IMR-90 (cell line): ENCODE data around the gene RNF225. TPM values are rescaled to one million over a fixed set of nuclear protein-coding genes. Genes with fewer than 3 reads are reported as not detected.

ENCODE experiments used
- ATAC-seq: fragments of 200-7000 bp; cut with Tn5 transposase; 2 replicates; pipeline ENCODE4 v1.9.1; 2020; ENCODE audit warnings: low read depth, mild to moderate bottlenecking, moderate library complexity
- BruUV-seq: library from RNA; stranded (reverse); fragments of 400-500 nt; replicated peaks from 2 replicates; lab custom pipeline; 2021; lab: Mats Ljungman, UMichigan
- CTCF ChIA-PET: fragments of 300-600 bp; formaldehyde crosslinking; extraction: SDS; loops from one replicate; lab custom pipeline; 2021; ENCODE audit warnings: antibody characterized with exemption; lab: Yijun Ruan, JAX
- POLR2A ChIA-PET: fragments of 300-600 bp; sonication (Branson Sonifier 250); formaldehyde crosslinking; loops from one replicate; lab custom pipeline; 2022; ENCODE audit warnings: antibody characterized with exemption; ENCODE audit not compliant: unreplicated experiment; lab: Charles Lee
- DNase-seq: peaks from one replicate; pipeline ENCODE4 v3.0.0; 2013
- H2AFZ ChIP-seq: replicated peaks from 2 replicates; pipeline ENCODE3; 2013; ENCODE audit warnings: low read length, mild to moderate bottlenecking; ENCODE audit not compliant: poor library complexity
- H2AK5ac ChIP-seq: 2 replicates; pipeline ENCODE4 v1.6.1; 2013; ENCODE audit warnings: low read depth, low read length, inconsistent platforms
- H2AK9ac ChIP-seq: replicated peaks from 2 replicates; pipeline ENCODE3; 2013; ENCODE audit warnings: mild to moderate bottlenecking, low read depth, low read length, moderate library complexity; ENCODE audit not compliant: poor library complexity
- H2BK120ac ChIP-seq: 2 replicates; pipeline ENCODE4 v1.6.1; 2013; ENCODE audit warnings: low read depth, low read length, inconsistent platforms
- H2BK15ac ChIP-seq: 3 replicates; pipeline ENCODE4 v1.6.1; 2013; ENCODE audit warnings: low read depth, low read length, inconsistent platforms
- H2BK20ac ChIP-seq: 2 replicates; pipeline ENCODE4 v1.6.1; 2013; ENCODE audit warnings: low read depth, mild to moderate bottlenecking, inconsistent platforms, low read length, moderate library complexity
- H2BK5ac ChIP-seq: 2 replicates; pipeline ENCODE4 v1.6.1; 2013; ENCODE audit warnings: mild to moderate bottlenecking, low read depth, low read length, inconsistent platforms; ENCODE audit not compliant: poor library complexity, severe bottlenecking
- H3K14ac ChIP-seq: replicated peaks from 2 replicates; pipeline ENCODE4 v1.6.1; 2013; ENCODE audit warnings: low read depth, low read length, inconsistent platforms
- H3K18ac ChIP-seq: 2 replicates; pipeline ENCODE4 v1.6.1; 2013; ENCODE audit warnings: low read depth, low read length, control low read depth
- H3K23ac ChIP-seq: 2 replicates; pipeline ENCODE4 v1.6.1; 2013; ENCODE audit warnings: low read depth, low read length, inconsistent platforms
- H3K27ac ChIP-seq: 2 replicates; pipeline ENCODE4 v1.5.1; 2013; ENCODE audit warnings: mild to moderate bottlenecking, control low read depth, low read length; ENCODE audit not compliant: insufficient read depth
- H3K27me3 ChIP-seq: 2 replicates; pipeline ENCODE4 v1.6.1; 2013; ENCODE audit warnings: low read length; ENCODE audit not compliant: control insufficient read depth, insufficient read depth
- H3K36me3 ChIP-seq: 2 replicates; pipeline ENCODE4 v1.6.1; 2013; ENCODE audit warnings: low read length, mixed read lengths; ENCODE audit not compliant: control insufficient read depth, insufficient read depth
- H3K4ac ChIP-seq: 2 replicates; pipeline ENCODE4 v1.6.1; 2013; ENCODE audit warnings: low read depth, low read length, inconsistent platforms
- H3K4me1 ChIP-seq: 2 replicates; pipeline ENCODE4 v1.6.1; 2013; ENCODE audit warnings: low read length, mixed read lengths; ENCODE audit not compliant: control insufficient read depth, insufficient read depth
- H3K4me2 ChIP-seq: 2 replicates; pipeline ENCODE4 v1.6.1; 2013; ENCODE audit warnings: low read depth, mild to moderate bottlenecking, control low read depth, low read length, moderate library complexity
- H3K4me3 ChIP-seq: 2 replicates; pipeline ENCODE4 v1.5.1; 2013; ENCODE audit warnings: low read depth, mild to moderate bottlenecking, control low read depth, low read length, moderate library complexity; ENCODE audit not compliant: insufficient read depth
- H3K56ac ChIP-seq: 2 replicates; pipeline ENCODE4 v1.6.1; 2013; ENCODE audit warnings: low read length, inconsistent platforms; ENCODE audit not compliant: insufficient read depth; ENCODE audit errors: extremely low read depth
- H3K79me1 ChIP-seq, 2 experiments: 2 replicates each; pipeline ENCODE4 v1.6.1; 2013; ENCODE audit warnings: low read length in 2 of 2, inconsistent platforms in 1 of 2, low read depth in 1 of 2
- H3K9ac ChIP-seq: 2 replicates; pipeline ENCODE4 v1.6.1; 2013; ENCODE audit warnings: low read depth, low read length, control low read depth
- H3K9me1 ChIP-seq: 2 replicates; pipeline ENCODE4 v1.6.1; 2013; ENCODE audit warnings: low read length, inconsistent platforms; ENCODE audit not compliant: insufficient read depth
- H3K9me3 ChIP-seq: 2 replicates; pipeline ENCODE4 v1.6.1; 2013; ENCODE audit warnings: low read length; ENCODE audit not compliant: control insufficient read depth, insufficient read depth
- H4K20me1 ChIP-seq: 2 replicates; pipeline ENCODE4 v1.6.1; 2013; ENCODE audit warnings: low read length, inconsistent platforms; ENCODE audit not compliant: insufficient read depth
- H4K5ac ChIP-seq: 2 replicates; pipeline ENCODE4 v1.6.1; 2013; ENCODE audit warnings: mild to moderate bottlenecking, low read depth, low read length, control low read depth
- H4K8ac ChIP-seq, 2 experiments: 2 replicates each; pipeline ENCODE4 v1.6.1; 2013; ENCODE audit warnings: low read depth in 2 of 2, low read length in 2 of 2, control low read depth in 1 of 2, inconsistent platforms in 1 of 2
- H4K91ac ChIP-seq: 2 replicates; pipeline ENCODE4 v1.6.1; 2013; ENCODE audit warnings: low read depth, low read length, inconsistent platforms; ENCODE audit not compliant: insufficient read depth
- BHLHE40 ChIP-seq: fragments of 150-350 bp; IDR thresholded peaks from 2 replicates; pipeline ENCODE4 v1.6.1; 2016; ENCODE audit warnings: mild to moderate bottlenecking, low read depth, low read length
- CEBPB ChIP-seq: IDR thresholded peaks from 2 replicates; pipeline ENCODE4 v1.6.1; 2012; ENCODE audit warnings: low read depth, low read length, improper control_type of control experiment
- FOS ChIP-seq: fragments of 150-350 bp; IDR thresholded peaks from 2 replicates; pipeline ENCODE4 v1.6.1; 2016; ENCODE audit warnings: low read depth, low read length
- MAFK ChIP-seq: IDR thresholded peaks from 2 replicates; pipeline ENCODE4 v1.6.1; 2012; ENCODE audit warnings: low read depth, low read length, improper control_type of control experiment
- MAZ ChIP-seq: IDR thresholded peaks from 2 replicates; pipeline ENCODE4 v1.6.1; 2012; ENCODE audit warnings: low read depth, mild to moderate bottlenecking, low read length, improper control_type of control experiment, moderate library complexity, borderline replicate concordance
- MXI1 ChIP-seq: IDR thresholded peaks from 2 replicates; pipeline ENCODE4 v1.6.1; 2012; ENCODE audit warnings: low read depth, mild to moderate bottlenecking, low read length, moderate library complexity, borderline replicate concordance
- NFE2L2 ChIP-seq: fragments of 150-350 bp; IDR thresholded peaks from 2 replicates; pipeline ENCODE4 v1.6.1; 2016; ENCODE audit warnings: low read depth, mild to moderate bottlenecking, low read length
- POLR2A ChIP-seq: IDR thresholded peaks from 2 replicates; pipeline ENCODE4 v1.6.1; 2012; ENCODE audit warnings: mild to moderate bottlenecking, low read depth, low read length
- RCOR1 ChIP-seq: IDR thresholded peaks from 2 replicates; pipeline ENCODE4 v1.6.1; 2012; ENCODE audit warnings: mild to moderate bottlenecking, low read length, improper control_type of control experiment; ENCODE audit not compliant: insufficient replicate concordance
- SMC3 ChIP-seq: fragments of 150-350 bp; IDR thresholded peaks from 2 replicates; pipeline ENCODE4 v1.6.1; 2016; ENCODE audit warnings: low read depth, mild to moderate bottlenecking, antibody characterized with exemption, low read length, moderate library complexity
- WGBS, 2 experiments: methylation state at CpG; one replicate each; pipeline versions ENCODE4 v1.1.5 to v1.1.7; 2013; ENCODE audit warnings: missing lambda C conversion rate in 2 of 2; ENCODE audit not compliant: insufficient read length in 1 of 2; ENCODE audit errors: extremely low coverage in 2 of 2; 5-methylcytosine and 5-hydroxymethylcytosine counted together
- dilution Hi-C: fragments of 300-500 bp; cut with HindIII; formaldehyde crosslinking; loops from one replicate; pipeline ENCODE4 v1.14.3; 2018; ENCODE audit warnings: low sequenced_read_pairs; ENCODE audit not compliant: unreplicated experiment
- in situ Hi-C: fragments of 300-500 bp; cut with MboI; formaldehyde crosslinking; loops from 3 replicates; pipeline ENCODE4 v1.14.3; 2019; ENCODE audit warnings: low sequenced_read_pairs, inconsistent platforms, mixed read lengths
- intact Hi-C: fragments of 100-400 bp; cut with micrococcal nuclease; formaldehyde crosslinking; loops from 2 replicates; pipeline ENCODE4 v1.10.0; 2022
- polyA plus RNA-seq, 3 experiments: library from polyadenylated mRNA; depleted of rRNA; stranded (reverse); fragments of >200 nt; gene quantifications; 2 replicates each; pipeline ENCODE4 v1.2.3, GENCODE V29; 2012; ENCODE audit warnings: low replicate concordance in 1 of 3
- total RNA-seq: library from RNA; depleted of rRNA; stranded (reverse); fragments of >200 nt; gene quantifications from 2 replicates; pipeline ENCODE4 v1.2.3, GENCODE V29; 2012
- TF ChIP-seq, protein P1 (sequence below): conservative IDR thresholded peaks from 2 replicates; pipeline ENCODE4 v1.5.1; 2012; ENCODE audit warnings: mild to moderate bottlenecking, low read depth, low read length, improper control_type of control experiment
- TF ChIP-seq, protein P2 (sequence below): fragments of 150-350 bp; IDR thresholded peaks from 2 replicates; pipeline ENCODE4 v1.6.1; 2017; ENCODE audit warnings: mild to moderate bottlenecking, antibody characterized with exemption, low read length, low read depth

The RNF225 gene
- total and polyA plus RNA-seq, 2 of the 4 experiments (the other 2 are of a cell fraction): 0.10 TPM; not detected in 1

DNA sequence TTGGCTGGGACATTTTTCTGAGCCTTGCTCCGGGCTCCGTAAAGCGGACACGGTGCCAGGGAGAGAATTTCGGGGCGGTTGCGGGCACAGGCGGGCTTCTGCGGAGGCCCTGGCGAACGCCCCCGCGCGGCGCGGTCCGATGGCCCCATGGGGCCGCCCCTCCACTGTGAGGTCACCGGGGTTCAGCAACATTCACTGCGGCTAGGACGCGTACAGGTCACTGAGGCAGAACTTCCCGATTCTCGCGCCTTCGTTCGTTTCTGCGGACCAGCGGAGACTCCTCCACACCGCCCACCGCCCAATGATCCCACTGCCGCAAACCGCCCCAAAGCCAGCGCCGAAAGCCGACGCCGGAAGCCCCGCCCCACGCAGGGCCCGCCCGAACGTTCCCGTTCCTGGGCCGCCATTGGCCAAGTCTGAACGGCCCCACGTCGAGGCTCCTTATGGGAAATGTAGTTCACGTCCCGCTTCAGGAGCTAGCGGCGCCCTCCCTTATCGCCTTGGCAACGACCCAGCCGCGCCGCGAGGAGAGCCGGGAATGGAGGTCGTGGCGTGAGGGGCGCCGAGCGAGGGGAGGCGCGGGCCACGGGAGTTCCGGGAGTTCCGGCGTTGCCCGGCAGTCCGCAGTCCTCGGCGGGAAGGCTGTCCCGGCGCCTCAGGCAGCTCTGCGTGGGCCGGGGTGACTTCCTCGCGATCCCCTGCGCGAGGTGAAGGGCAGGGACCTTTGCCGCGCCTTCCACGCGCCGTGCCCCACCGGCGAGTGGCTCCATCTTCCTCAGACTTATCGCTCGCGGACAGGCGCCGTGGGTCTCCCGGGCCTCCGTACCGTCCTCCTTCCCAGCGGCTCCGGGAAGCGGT is 12.9 kb downstream of the RNF225 start, which contains the start of gene ZNF584:
ZNF584 (plus strand) TSS at position 498 of the 858 bp plus-strand sequence. CDS start 499 bp downstream, outside the sequence.
- peak within 1 kb of the TSS; percentile 46; the same call in 1 of the 2 replicates for H3K18ac ChIP-seq
- H3K4ac ChIP-seq: peak within 1 kb of the TSS; percentile 86
- TF ChIP-seq BHLHE40 (no peak), CEBPB (no peak), POLR2A (peak; percentile 89), MAFK (no peak), SMC3 (no peak), MXI1 (peak; percentile 79; the same call in 1 of the 2 replicates), NFE2L2 (no peak), MAZ (peak; percentile 90), RCOR1 (no peak), FOS (no peak)
- TF ChIP-seq, protein P1, sequence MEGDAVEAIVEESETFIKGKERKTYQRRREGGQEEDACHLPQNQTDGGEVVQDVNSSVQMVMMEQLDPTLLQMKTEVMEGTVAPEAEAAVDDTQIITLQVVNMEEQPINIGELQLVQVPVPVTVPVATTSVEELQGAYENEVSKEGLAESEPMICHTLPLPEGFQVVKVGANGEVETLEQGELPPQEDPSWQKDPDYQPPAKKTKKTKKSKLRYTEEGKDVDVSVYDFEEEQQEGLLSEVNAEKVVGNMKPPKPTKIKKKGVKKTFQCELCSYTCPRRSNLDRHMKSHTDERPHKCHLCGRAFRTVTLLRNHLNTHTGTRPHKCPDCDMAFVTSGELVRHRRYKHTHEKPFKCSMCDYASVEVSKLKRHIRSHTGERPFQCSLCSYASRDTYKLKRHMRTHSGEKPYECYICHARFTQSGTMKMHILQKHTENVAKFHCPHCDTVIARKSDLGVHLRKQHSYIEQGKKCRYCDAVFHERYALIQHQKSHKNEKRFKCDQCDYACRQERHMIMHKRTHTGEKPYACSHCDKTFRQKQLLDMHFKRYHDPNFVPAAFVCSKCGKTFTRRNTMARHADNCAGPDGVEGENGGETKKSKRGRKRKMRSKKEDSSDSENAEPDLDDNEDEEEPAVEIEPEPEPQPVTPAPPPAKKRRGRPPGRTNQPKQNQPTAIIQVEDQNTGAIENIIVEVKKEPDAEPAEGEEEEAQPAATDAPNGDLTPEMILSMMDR: 0 out of 2 replicates have a peak, but pooled peaks have one; percentile 9
- TF ChIP-seq, protein P2, sequence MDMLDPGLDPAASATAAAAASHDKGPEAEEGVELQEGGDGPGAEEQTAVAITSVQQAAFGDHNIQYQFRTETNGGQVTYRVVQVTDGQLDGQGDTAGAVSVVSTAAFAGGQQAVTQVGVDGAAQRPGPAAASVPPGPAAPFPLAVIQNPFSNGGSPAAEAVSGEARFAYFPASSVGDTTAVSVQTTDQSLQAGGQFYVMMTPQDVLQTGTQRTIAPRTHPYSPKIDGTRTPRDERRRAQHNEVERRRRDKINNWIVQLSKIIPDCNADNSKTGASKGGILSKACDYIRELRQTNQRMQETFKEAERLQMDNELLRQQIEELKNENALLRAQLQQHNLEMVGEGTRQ: 0 out of 2 replicates have a peak, but pooled peaks have one; percentile 4
- intact Hi-C loops (loop anchor here (2.0 kb wide), 1 partner anchor 32 kb away; the partner anchor contains the start of gene ZNF132), in situ Hi-C loops (no loop called here), dilution Hi-C loops (no loop called here)
- no peaks in the 10 kb centered on the region for H3K27me3 ChIP-seq
- H2AK9ac ChIP-seq: peak within 1 kb of the TSS; percentile 98
- peaks cover 11% of the 10 kb centered on the region for H3K4me1 ChIP-seq
- CTCF ChIA-PET: no interaction called here
- H4K8ac ChIP-seq: peak within 1 kb of the TSS; percentile 77 to 96
- peak within 1 kb of the TSS; percentile 24; the same call in 1 of the 2 replicates for H2BK120ac ChIP-seq
- peak within 1 kb of the TSS; percentile 70 for H3K23ac ChIP-seq
- peak within 1 kb of the TSS; percentile 98 for H3K4me2 ChIP-seq
- H3K36me3 ChIP-seq: no peaks in the 10 kb centered on the region
- peaks cover 12% of the 10 kb centered on the region for H4K20me1 ChIP-seq
- WGBS, 2 experiments: 1% methylated on average over 70 of the region's 100 CpGs; no CpG with 5 or more reads in 1 of the 2 experiments
- H3K14ac ChIP-seq: peak within 1 kb of the TSS; percentile 73
- H4K5ac ChIP-seq: peak within 1 kb of the TSS; percentile 76
- H4K91ac ChIP-seq: peak within 1 kb of the TSS; percentile 76
- H3K9me1 ChIP-seq: peaks cover 21% of the 10 kb centered on the region
- H3K27ac ChIP-seq: peak within 1 kb of the TSS; percentile 88
- H3K56ac ChIP-seq: peak within 1 kb of the TSS; percentile 68
- no peak within 1 kb of the TSS; the same call in 2 of the 3 replicates for H2BK15ac ChIP-seq
- H2AFZ ChIP-seq: peak within 1 kb of the TSS; percentile 91
- ATAC-seq (peak; percentile 98), DNase-seq (peak; percentile 93)
- H3K4me3 ChIP-seq: peak within 1 kb of the TSS; percentile 95
- H3K9me3 ChIP-seq: no peaks in the 10 kb centered on the region
- POLR2A ChIA-PET: interaction anchor here (0.5 kb wide), 1 partner anchor 1054 kb away, joined by 3 read pairs; no protein-coding TSS in a partner anchor
- no TSS peak for BruUV-seq
- peak within 1 kb of the TSS; percentile 82 for H2BK5ac ChIP-seq
- peaks cover 26 to 42% of the 10 kb centered on the region in 2 experiments for H3K79me1 ChIP-seq
- H2AK5ac ChIP-seq: peak within 1 kb of the TSS; percentile 88
- H3K9ac ChIP-seq: peak within 1 kb of the TSS; percentile 96
- H2BK20ac ChIP-seq: no peak within 1 kb of the TSS
